Epithelial cell of prostate (primary cell): ENCODE results near the gene GJB1.
"Not testable (repeated sequence)": the region's sequence is repeated elsewhere in the genome, so short reads cannot be mapped to it uniquely, and the experiment has no call there.

ENCODE experiments used
- DNase-seq: peaks from one replicate; pipeline ENCODE4 v3.0.0-alpha.2; 2011; ENCODE audit warnings: low read depth, low spot score
- H3K27ac ChIP-seq: fragments of 450-650 bp; 2 replicates; pipeline ENCODE4 v1.5.1; 2017; ENCODE audit warnings: mild to moderate bottlenecking

GJB1 gene

DNA sequence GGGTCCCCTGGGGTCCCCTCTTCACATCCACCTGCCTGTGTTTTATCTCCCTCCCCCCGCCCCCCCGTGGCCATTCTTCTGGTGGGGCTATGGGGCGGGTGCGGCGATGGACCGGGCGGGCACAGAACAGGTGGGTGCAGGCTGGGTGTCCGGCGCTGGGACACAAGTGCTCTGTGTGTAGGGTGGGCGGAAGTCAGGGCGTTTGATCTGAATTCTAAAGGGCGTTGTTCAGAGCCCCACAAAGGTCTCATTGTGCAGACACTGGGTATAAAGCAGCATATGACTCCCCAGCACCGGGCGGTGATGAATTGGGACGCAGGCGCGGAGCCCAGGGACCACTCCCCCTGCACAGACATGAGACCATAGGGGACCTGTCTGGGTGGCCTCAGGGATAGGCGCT lies at the start of gene GJB1:
TSS of gene GJB1 (plus strand) at position 296 of the 400 bp plus-strand sequence. CDS start 484 bp downstream, outside the sequence.
- no peak for DNase-seq

GRCh38 chrX:71173440-71173839 lies 49.6 kb upstream of the GJB1 start:
- H3K27ac ChIP-seq = no peak overlapping the region
- DNase-seq = no peak

More for the DNA sequence above, at the start of gene GJB1:
- H3K27ac ChIP-seq = no peak within 1 kb of the TSS

- H3K27ac ChIP-seq = no peak overlapping the region
- no peak for DNase-seq
These were observed 48.2 kb upstream of the GJB1 start for GRCh38 chrX:71174795-71175194.

GRCh38 chrX:71175531-71175930 lies 47.5 kb upstream of the GJB1 start:
- DNase-seq = no peak
- H3K27ac ChIP-seq = no peak overlapping the region

GRCh38 chrX:71177327-71177726 lies 45.7 kb upstream of the GJB1 start:
- DNase-seq = no peak
- no peak overlapping the region for H3K27ac ChIP-seq

GRCh38 chrX:71178908-71179307 lies 44.1 kb upstream of the GJB1 start:
- H3K27ac ChIP-seq = no peak overlapping the region
- DNase-seq = no peak

DNA sequence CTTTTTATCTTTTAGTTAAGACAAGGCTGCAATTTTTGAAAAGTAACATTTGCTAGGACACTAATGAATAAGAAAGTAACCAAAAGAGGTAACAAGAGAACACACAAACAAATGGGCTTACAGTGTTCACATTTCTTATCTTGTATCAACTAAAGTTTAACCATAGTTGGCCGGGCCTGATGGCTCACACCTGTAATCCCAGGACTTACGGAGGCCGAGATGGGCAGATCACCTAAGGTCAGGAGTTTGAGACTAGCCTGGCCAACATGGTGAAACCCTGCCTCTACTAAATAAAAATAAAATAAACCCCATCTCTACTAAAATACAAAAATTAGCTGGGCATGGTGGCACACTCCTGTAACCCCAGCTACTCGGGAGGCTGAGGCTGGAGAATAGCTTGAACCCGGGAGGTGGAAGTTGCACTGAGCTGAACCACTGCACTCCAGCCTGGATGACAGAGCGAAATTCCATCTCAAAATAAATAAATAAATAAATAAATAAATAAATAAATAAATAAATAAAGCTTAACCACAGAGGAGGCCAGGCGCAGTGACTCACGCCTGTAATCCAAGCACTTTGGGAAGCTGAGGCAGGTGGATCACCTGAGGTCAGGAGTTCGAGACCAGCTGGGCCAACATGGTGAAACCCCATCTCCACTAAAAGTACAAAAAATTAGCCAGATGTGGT lies 42.3 kb upstream of the GJB1 start:
- DNase-seq, H3K27ac ChIP-seq: not testable (repeated sequence)

DNA sequence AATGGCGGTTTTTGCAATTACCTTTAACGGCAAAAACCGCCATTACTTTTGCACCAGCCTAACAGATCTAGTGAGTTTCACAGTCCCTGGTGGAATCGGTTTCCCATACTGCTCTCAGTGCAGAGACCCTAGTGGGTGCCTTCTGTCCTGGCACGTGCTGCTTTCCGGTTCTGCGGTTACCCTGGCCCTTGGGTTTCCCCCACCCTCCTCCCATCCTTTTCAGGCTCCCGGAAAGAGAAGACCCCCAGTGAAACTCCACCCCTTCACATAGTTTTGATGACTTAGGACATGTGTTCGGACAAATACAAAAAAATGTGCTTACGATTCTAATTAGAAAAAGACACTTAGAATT lies 41.5 kb upstream of the GJB1 start:
- no peak overlapping the region for H3K27ac ChIP-seq
- DNase-seq = no peak

GRCh38 chrX:71181910-71182799 lies 40.9 kb upstream of the GJB1 start:
- no peak overlapping the region for H3K27ac ChIP-seq
- peak; percentile 75 for DNase-seq

- H3K27ac ChIP-seq = no peak overlapping the region
- DNase-seq = no peak
These were observed 40.2 kb upstream of the GJB1 start for GRCh38 chrX:71182871-71183270.

GRCh38 chrX:71183341-71183740 lies 39.7 kb upstream of the GJB1 start:
- no peak for DNase-seq
- no peak overlapping the region for H3K27ac ChIP-seq

DNA sequence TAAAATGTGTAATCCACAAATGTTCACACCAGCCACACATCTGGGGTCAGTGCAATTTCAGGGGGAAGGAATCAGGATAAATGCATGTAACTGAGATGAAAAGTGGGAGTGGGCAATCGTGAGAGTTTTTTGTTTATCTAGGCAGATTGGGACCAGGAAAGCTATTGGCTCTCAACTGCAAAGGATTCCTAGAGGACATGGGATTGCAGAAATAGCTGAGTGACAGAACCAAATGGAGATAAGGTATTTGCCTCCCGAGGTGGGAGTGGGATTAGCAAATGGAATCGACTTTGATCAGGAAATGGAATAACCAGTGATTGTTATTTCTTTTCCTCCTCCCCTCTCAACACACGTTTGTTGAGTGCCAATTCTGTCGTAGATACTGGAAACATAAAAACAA lies 38.9 kb upstream of the GJB1 start:
- H3K27ac ChIP-seq = no peak overlapping the region
- no peak for DNase-seq

DNA sequence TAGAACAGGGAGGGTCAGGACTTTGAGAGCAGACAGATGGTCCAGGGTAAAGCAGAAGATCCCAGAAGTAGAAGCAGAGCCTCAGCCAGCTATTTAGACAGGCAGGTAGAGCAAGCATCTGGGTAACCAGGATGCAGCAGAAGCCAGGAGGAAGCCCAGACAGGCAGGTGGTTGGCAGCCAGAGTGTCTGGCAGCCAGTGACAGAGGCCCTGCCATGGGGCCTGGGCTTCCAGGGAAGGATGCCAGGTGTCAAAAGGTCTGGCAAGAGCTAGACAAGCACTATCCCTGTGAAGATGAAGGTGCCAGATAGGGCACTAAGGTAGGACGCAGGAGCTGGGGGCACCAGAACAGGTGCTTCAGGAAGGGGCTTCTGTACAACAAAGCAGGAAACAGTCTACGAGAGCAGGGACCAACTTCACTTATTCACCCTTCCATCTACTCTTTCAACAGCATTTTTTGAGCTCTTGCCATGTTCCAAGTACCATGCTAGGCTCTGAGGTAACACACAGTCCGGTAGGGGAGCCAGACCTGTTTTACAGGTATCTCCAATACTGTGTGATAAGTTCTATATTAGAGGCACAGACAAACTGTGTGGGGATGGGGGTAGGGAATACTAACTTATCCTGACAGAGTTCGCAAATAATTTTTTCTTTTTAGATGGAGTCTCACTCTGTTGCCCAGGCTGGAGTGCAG lies 38.1 kb upstream of the GJB1 start:
- no peak overlapping the region for H3K27ac ChIP-seq
- no peak for DNase-seq

- no peak overlapping the region for H3K27ac ChIP-seq
- DNase-seq = no peak
These were observed 31.8 kb upstream of the GJB1 start for GRCh38 chrX:71191248-71191647.

GRCh38 chrX:71195964-71196649 lies 26.9 kb upstream of the GJB1 start:
- DNase-seq = no peak
- no peak overlapping the region for H3K27ac ChIP-seq

GRCh38 chrX:71198066-71198465 lies 25.0 kb upstream of the GJB1 start:
- no peak for DNase-seq
- no peak overlapping the region for H3K27ac ChIP-seq

DNA sequence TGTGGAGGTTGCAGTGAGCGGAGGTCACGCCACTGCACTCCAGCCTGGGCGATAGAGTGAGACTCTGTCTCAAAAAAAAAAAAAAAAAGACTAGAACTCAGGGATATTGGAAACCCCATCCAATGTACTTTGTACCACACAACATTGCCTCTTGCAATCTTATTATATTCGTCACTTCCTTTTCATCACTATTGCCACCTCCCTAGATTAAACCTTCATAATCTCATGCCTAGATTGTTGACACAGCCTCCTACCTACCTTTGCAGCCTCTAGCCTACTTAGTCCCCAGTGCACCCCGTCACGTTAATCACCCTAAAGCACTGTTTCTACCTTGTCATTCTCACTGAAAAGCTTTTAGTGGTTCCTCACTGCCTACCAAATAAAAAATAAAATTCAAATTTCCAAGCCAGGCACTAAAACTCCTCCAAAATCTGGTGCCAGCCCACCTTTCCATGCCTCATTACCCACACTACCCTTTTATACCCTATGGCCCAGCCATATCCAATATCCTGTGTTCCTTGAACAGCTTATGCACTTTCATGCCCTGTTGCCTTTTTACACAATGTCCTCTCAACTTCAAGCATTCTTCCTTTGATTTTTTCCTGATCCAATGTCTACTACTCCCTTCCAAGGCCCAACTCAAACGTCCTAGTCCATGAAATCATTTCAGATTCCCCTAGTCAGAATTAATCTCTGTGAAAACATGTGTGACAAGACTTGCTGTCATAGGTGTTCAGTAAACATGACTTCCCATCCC lies 23.6 kb upstream of the GJB1 start:
- no peak for DNase-seq
- H3K27ac ChIP-seq = no peak overlapping the region

GRCh38 chrX:71210816-71211215 lies 12.2 kb upstream of the GJB1 start:
- H3K27ac ChIP-seq = no peak overlapping the region
- DNase-seq = no peak

- DNase-seq = no peak
- H3K27ac ChIP-seq = no peak overlapping the region
These were observed 10.5 kb upstream of the GJB1 start for GRCh38 chrX:71212536-71212935.

DNA sequence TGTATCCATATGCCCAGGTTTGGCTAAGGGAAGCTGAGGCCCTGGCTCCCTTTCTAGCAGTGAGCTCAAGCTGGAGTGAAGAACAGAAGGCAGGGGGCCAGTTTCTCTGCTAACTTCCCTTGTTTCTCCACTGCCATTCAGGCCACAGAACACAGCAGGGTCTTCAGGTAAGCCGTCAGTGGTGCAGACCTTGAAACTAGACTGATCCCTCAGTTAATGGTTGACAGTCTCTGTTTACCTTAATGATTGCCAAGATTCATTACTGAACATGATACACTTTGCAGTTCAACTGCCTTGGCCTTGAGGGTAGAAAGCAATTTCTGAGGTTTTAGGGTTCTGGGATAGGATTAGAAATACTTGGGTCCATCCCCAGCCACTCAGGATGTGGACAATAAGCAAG lies 8.9 kb upstream of the GJB1 start:
- DNase-seq = no peak
- no peak overlapping the region for H3K27ac ChIP-seq
